HG02763 (cell line): Measurements from ENCODE around the gene RIPPLY1.
A peak's percentile ranks its signal among the peaks of the same experiment; 100 is the strongest.
"Not testable (repeated sequence)": the region's sequence is repeated elsewhere in the genome, so short reads cannot be mapped to it uniquely, and the experiment has no call there.

ENCODE experiments used
- ATAC-seq: cut with Tn5 transposase; IDR thresholded peaks from one replicate; pipeline ENCODE4 v1.9.1; 2021; ENCODE audit warnings: mild to moderate bottlenecking, moderate library complexity; ENCODE audit not compliant: unreplicated experiment

The RIPPLY1 gene

GRCh38 chrX:106917830-106918500, 14.8 kb upstream of the RIPPLY1 start:
- ATAC-seq: no peak

GRCh38 chrX:106912864-106913263, 9.7 kb upstream of the RIPPLY1 start:
- no peak for ATAC-seq

- no peak for ATAC-seq
These were observed 3.2 kb upstream of the RIPPLY1 start for GRCh38 chrX:106906361-106906760.

GRCh38 chrX:106905064-106905708, 2.0 kb upstream of the RIPPLY1 start:
- no peak for ATAC-seq

- no peak for ATAC-seq
These were observed 851 bp upstream of the RIPPLY1 start for GRCh38 chrX:106903856-106904528.

GRCh38 chrX:106902684-106903083, 457 bp downstream of the RIPPLY1 start:
- no peak for ATAC-seq

GRCh38 chrX:106901781-106902219, 1.3 kb downstream of the RIPPLY1 start:
- ATAC-seq: no peak

GRCh38 chrX:106901341-106901740, 1.8 kb downstream of the RIPPLY1 start:
- ATAC-seq: no peak

- ATAC-seq: no peak
These were observed 3.3 kb downstream of the RIPPLY1 start for GRCh38 chrX:106899841-106900240.

- ATAC-seq: no peak
These were observed 3.9 kb downstream of the RIPPLY1 start for GRCh38 chrX:106899276-106899675.

GRCh38 chrX:106898462-106898861, 4.7 kb downstream of the RIPPLY1 start:
- peak; percentile 77 for ATAC-seq

- no peak for ATAC-seq
These were observed 5.9 kb downstream of the RIPPLY1 start for GRCh38 chrX:106897259-106897658.

- no peak for ATAC-seq
These were observed 8.1 kb downstream of the RIPPLY1 start for GRCh38 chrX:106894978-106895452.

GRCh38 chrX:106894392-106894909, 8.7 kb downstream of the RIPPLY1 start:
- ATAC-seq: no peak

- ATAC-seq: no peak
These were observed 11.2 kb downstream of the RIPPLY1 start for GRCh38 chrX:106891762-106892460.

GRCh38 chrX:106889468-106889867, 13.7 kb downstream of the RIPPLY1 start:
- no peak for ATAC-seq

GRCh38 chrX:106875151-106875550, 28.0 kb downstream of the RIPPLY1 start:
- no peak for ATAC-seq

- ATAC-seq: no peak
These were observed 29.1 kb downstream of the RIPPLY1 start for GRCh38 chrX:106874075-106874474.

- not testable (repeated sequence) for ATAC-seq
These were observed 30.3 kb downstream of the RIPPLY1 start for GRCh38 chrX:106872796-106873195.

GRCh38 chrX:106863697-106864096, 39.4 kb downstream of the RIPPLY1 start:
- no peak for ATAC-seq
